Keratinocyte (primary cell): ENCODE results near the gene IST1. TPM values are rescaled to one million over a fixed set of nuclear protein-coding genes. Genes with fewer than 3 reads are reported as not detected.

Experiments used
- DNase-seq: peaks from one replicate; pipeline ENCODE4 v3.0.0-alpha.2; 2011; ENCODE audit warnings: low read depth, missing footprints, low spot score
- FAIRE-seq: peaks from 2 replicates; lab custom pipeline; 2011; peaks lifted over from hg19 to GRCh38; lab: Jason Lieb, UNC
- H2AFZ ChIP-seq: 2 replicates; pipeline ENCODE4 v1.6.0; 2012; ENCODE audit warnings: low read length, control low read depth, inconsistent platforms; ENCODE audit not compliant: control insufficient read depth
- H3K27ac ChIP-seq: 2 replicates; pipeline ENCODE4 v1.5.1; 2011; ENCODE audit warnings: low read length; ENCODE audit not compliant: control insufficient read depth, insufficient read depth
- H3K27me3 ChIP-seq: 3 replicates; pipeline ENCODE4 v1.6.0; 2011; ENCODE audit warnings: low read length; ENCODE audit not compliant: control insufficient read depth, insufficient read depth; ENCODE audit errors: extremely low read depth
- H3K36me3 ChIP-seq, 2 experiments: 2 replicates in 1 of 2; 3 replicates in 1 of 2; pipeline ENCODE4 v1.5.1; 2011; ENCODE audit warnings: low read length in 2 of 2, mild to moderate bottlenecking in 1 of 2; ENCODE audit not compliant: control insufficient read depth in 2 of 2, insufficient read depth in 2 of 2; ENCODE audit errors: extremely low read depth in 1 of 2
- H3K4me1 ChIP-seq: 3 replicates; pipeline ENCODE4 v1.5.1; 2011; ENCODE audit warnings: low read length; ENCODE audit not compliant: control insufficient read depth, insufficient read depth; ENCODE audit errors: extremely low read depth
- H3K4me2 ChIP-seq: 3 replicates; pipeline ENCODE4 v1.6.0; 2011; ENCODE audit warnings: low read depth, low read length; ENCODE audit not compliant: control insufficient read depth, insufficient read depth; ENCODE audit errors: extremely low read depth
- H3K4me3 ChIP-seq, 3 experiments: fragments of 200-600 bp in 1 of 3; sonication (generic) in 1 of 3; 2 replicates in 2 of 3; 3 replicates in 1 of 3; pipeline ENCODE4 v1.5.1; 2011 to 2016; ENCODE audit warnings: low read length in 3 of 3, mild to moderate bottlenecking in 3 of 3, control low read depth in 2 of 3, inconsistent platforms in 1 of 3, low read depth in 1 of 3, mixed read lengths in 1 of 3, mixed run types in 1 of 3, moderate library complexity in 1 of 3; ENCODE audit not compliant: control insufficient read depth in 2 of 3, insufficient read depth in 2 of 3; ENCODE audit errors: extremely low read depth in 1 of 3
- H3K79me2 ChIP-seq: 2 replicates; pipeline ENCODE4 v1.6.0; 2012; ENCODE audit warnings: low read length; ENCODE audit not compliant: control insufficient read depth, insufficient read depth
- H3K9ac ChIP-seq: 3 replicates; pipeline ENCODE4 v1.6.0; 2011; ENCODE audit warnings: low read length; ENCODE audit not compliant: control insufficient read depth, insufficient read depth; ENCODE audit errors: extremely low read depth
- H3K9me1 ChIP-seq: 3 replicates; pipeline ENCODE4 v1.6.0; 2011; ENCODE audit warnings: low read length; ENCODE audit not compliant: control insufficient read depth, insufficient read depth; ENCODE audit errors: extremely low read depth
- H3K9me3 ChIP-seq: 2 replicates; pipeline ENCODE4 v1.5.1; 2012; ENCODE audit warnings: low read depth, low read length; ENCODE audit not compliant: control insufficient read depth
- H4K20me1 ChIP-seq: 3 replicates; pipeline ENCODE4 v1.6.0; 2011; ENCODE audit warnings: low read length; ENCODE audit not compliant: control insufficient read depth, insufficient read depth; ENCODE audit errors: extremely low read depth
- EZH2 ChIP-seq: IDR thresholded peaks from one replicate; pipeline ENCODE4 v1.6.1; 2012; ENCODE audit warnings: inconsistent platforms, mild to moderate bottlenecking, low read length, moderate library complexity
- dilution Hi-C: fragments of 300-500 bp; cut with MboI; formaldehyde crosslinking; loops from one replicate; pipeline ENCODE4 v1.7.0; 2020; ENCODE audit warnings: low sequenced_read_pairs; ENCODE audit not compliant: extremely low pct_ligation_motif_present
- polyA plus RNA-seq, 5 experiments: library from polyadenylated mRNA; depleted of rRNA in 3 of 5; stranded (reverse) in 3 of 5; stranded (forward) in 1 of 5; unstranded in 1 of 5; fragments of >200 nt; gene quantifications; 1 replicate in 1 of 5; 2 replicates in 3 of 5; 3 replicates in 1 of 5; pipeline versions ENCODE4 v1.2.1 to v1.2.3, GENCODE V29; 2011 to 2012; ENCODE audit warnings: missing spikeins in 2 of 5, low read depth in 1 of 5, low replicate concordance in 1 of 5
- TF ChIP-seq, protein P1 (sequence below), 3 experiments: IDR thresholded peaks in 1 of 3; conservative IDR thresholded peaks in 1 of 3; optimal IDR thresholded peaks in 1 of 3; 2 replicates in 2 of 3; 3 replicates in 1 of 3; pipeline versions ENCODE3 to v1.5.1; 2011; ENCODE audit warnings: low read length in 3 of 3, mild to moderate bottlenecking in 3 of 3, moderate library complexity in 2 of 3, control low read depth in 1 of 3, inconsistent platforms in 1 of 3; ENCODE audit not compliant: insufficient read depth in 2 of 3; ENCODE audit errors: extremely low read depth in 1 of 3

Gene IST1
- polyA plus RNA-seq, 1 donor (not counting 4 experiments of a cell fraction or from before 2014, with no cell fraction given) = 188 TPM

DNA sequence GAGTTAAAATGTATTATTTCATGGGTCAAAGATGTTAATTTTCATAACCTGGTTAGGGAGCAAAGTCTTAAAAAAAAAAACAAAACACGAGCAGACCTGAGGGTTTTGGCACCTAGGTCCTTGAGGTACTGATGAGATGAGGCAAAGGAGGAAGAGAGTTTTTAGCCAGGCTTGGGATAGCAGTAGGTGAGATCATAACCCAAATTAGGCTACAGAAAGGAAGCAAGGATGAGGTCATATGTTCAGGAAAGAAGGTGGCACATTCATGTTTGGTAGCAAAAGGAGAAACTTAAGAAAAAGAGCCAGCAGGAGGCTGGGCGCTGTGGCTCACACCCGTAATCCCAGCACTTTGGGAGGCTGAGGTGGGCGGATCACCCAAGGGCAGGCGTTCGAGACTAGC lies 46.7 kb upstream of the IST1 start:
- FAIRE-seq (no peak), DNase-seq (no peak)
- Histone ChIP-seq H2AFZ (no peak overlapping the region), H3K4me1 (peaks cover 12% of the 10 kb centered on the region), H3K27me3 (no peaks in the 10 kb centered on the region), H3K4me3 (no peak overlapping the region), H3K4me2 (no peak overlapping the region), H3K9ac (no peak overlapping the region), H3K9me3 (no peaks in the 10 kb centered on the region), H3K9me1 (peaks cover 4% of the 10 kb centered on the region), H3K36me3 (peaks cover 30 to 33% of the 10 kb centered on the region in 2 experiments), H4K20me1 (peaks cover 3% of the 10 kb centered on the region), H3K27ac (no peak overlapping the region), H3K79me2 (peaks cover 32% of the 10 kb centered on the region)
- TF ChIP-seq EZH2 = no peak
- dilution Hi-C loops = no loop called here

DNA sequence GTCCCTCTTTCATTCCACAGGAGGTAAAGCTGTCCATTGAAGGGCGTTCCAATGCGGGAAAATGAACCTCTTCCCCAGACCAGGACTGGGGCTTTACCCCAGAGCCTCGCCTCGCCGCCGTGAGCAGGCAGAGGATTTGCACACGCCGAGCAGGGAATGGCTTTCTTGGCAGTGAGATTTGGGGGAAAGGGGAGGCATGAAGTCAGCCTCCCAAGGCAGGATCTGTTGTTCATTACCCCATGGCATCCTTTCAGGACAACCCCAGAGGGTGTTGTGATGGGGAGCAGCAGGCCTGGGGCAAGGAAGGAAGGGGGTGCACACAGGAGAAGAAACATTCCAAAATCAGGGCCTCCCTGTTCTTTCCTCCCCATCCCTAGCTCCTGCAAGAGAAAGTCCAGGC lies 43.6 kb upstream of the IST1 start:
- Histone ChIP-seq H3K4me1 (peaks cover 5% of the 10 kb centered on the region), H3K27ac (no peak overlapping the region), H4K20me1 (peaks cover 3% of the 10 kb centered on the region), H3K27me3 (no peaks in the 10 kb centered on the region), H3K36me3 (peaks cover 36 to 43% of the 10 kb centered on the region in 2 experiments), H3K79me2 (peaks cover 34% of the 10 kb centered on the region), H3K9ac (no peak overlapping the region), H3K4me3 (no peak overlapping the region), H3K9me3 (no peaks in the 10 kb centered on the region), H3K4me2 (no peak overlapping the region), H2AFZ (no peak overlapping the region), H3K9me1 (peaks cover 4% of the 10 kb centered on the region)
- TF ChIP-seq, protein P1, sequence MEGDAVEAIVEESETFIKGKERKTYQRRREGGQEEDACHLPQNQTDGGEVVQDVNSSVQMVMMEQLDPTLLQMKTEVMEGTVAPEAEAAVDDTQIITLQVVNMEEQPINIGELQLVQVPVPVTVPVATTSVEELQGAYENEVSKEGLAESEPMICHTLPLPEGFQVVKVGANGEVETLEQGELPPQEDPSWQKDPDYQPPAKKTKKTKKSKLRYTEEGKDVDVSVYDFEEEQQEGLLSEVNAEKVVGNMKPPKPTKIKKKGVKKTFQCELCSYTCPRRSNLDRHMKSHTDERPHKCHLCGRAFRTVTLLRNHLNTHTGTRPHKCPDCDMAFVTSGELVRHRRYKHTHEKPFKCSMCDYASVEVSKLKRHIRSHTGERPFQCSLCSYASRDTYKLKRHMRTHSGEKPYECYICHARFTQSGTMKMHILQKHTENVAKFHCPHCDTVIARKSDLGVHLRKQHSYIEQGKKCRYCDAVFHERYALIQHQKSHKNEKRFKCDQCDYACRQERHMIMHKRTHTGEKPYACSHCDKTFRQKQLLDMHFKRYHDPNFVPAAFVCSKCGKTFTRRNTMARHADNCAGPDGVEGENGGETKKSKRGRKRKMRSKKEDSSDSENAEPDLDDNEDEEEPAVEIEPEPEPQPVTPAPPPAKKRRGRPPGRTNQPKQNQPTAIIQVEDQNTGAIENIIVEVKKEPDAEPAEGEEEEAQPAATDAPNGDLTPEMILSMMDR (optimal IDR thresholded peaks at IDR 0.05 in 1 of 3, IDR thresholded peaks at IDR 0.05 in 1 of 3, conservative IDR thresholded peaks at IDR 0.05 in 1 of 3; ENCODE audit: extremely low read depth in 1 of 3, insufficient read depth in 2 of 3, low read length in 3 of 3) = no peak
- no peak for TF ChIP-seq EZH2
- FAIRE-seq = no peak
- dilution Hi-C loops = no loop called here
- DNase-seq = no peak

DNA sequence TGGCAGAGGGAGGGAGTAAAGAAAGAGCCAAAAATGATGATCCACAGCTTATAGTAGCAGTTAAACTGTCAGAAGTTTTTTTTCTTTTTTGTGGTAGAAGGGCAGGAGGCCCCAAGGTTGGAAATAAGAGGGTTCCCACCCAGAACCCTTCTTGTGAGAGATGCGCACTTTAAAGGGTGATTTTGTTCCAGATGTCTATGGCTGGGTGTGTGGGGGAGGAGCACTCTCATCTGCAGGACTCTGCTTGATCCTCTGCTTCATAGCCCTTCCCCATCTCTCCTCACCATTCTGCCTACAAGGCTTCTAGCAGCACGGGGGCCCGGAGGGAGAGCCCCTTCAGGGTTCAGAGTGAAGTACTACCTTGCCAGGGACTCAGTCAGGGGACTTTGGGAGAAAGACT lies 43.2 kb upstream of the IST1 start:
- Histone ChIP-seq H3K4me2 (no peak overlapping the region), H3K27me3 (no peaks in the 10 kb centered on the region), H4K20me1 (peaks cover 3% of the 10 kb centered on the region), H3K79me2 (peaks cover 30% of the 10 kb centered on the region), H3K4me3 (no peak overlapping the region), H3K9me3 (no peaks in the 10 kb centered on the region), H3K27ac (no peak overlapping the region), H3K9me1 (peaks cover 4% of the 10 kb centered on the region), H3K9ac (no peak overlapping the region), H3K4me1 (peaks cover 1% of the 10 kb centered on the region), H3K36me3 (peaks cover 36 to 43% of the 10 kb centered on the region in 2 experiments), H2AFZ (no peak overlapping the region)
- TF ChIP-seq, protein P1 (optimal IDR thresholded peaks at IDR 0.05 in 1 of 3, IDR thresholded peaks at IDR 0.05 in 1 of 3, conservative IDR thresholded peaks at IDR 0.05 in 1 of 3; ENCODE audit: extremely low read depth in 1 of 3, insufficient read depth in 2 of 3, low read length in 3 of 3) = no peak
- TF ChIP-seq EZH2 = no peak
- DNase-seq (no peak), FAIRE-seq (no peak)
- dilution Hi-C loops = no loop called here
